HG03159 (cell line): Measurements from ENCODE around the gene CFAP58.

Source experiments
- ATAC-seq: cut with Tn5 transposase; IDR thresholded peaks from one replicate; pipeline ENCODE4 v1.9.1; 2021; ENCODE audit warnings: mild to moderate bottlenecking, moderate library complexity; ENCODE audit not compliant: unreplicated experiment

CFAP58 gene, protein sequence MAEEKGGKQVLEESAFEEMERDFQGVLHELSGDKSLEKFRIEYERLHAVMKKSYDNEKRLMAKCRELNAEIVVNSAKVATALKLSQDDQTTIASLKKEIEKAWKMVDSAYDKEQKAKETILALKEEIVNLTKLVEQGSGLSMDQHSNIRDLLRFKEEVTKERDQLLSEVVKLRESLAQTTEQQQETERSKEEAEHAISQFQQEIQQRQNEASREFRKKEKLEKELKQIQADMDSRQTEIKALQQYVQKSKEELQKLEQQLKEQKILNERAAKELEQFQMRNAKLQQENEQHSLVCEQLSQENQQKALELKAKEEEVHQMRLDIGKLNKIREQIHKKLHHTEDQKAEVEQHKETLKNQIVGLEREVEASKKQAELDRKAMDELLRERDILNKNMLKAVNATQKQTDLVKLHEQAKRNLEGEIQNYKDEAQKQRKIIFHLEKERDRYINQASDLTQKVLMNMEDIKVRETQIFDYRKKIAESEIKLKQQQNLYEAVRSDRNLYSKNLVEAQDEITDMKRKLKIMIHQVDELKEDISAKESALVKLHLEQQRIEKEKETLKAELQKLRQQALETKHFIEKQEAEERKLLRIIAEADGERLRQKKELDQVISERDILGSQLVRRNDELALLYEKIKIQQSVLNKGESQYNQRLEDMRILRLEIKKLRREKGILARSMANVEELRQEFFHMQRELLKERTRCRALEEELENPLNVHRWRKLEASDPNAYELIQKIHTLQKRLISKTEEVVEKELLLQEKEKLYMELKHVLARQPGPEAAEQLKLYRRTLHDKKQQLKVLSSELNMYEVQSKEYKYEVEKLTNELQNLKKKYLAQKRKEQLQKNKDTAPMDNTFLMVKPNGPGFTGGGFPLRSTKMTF

GRCh38 chr10:104353325-104354048 is at the start of gene CFAP58:
Gene CFAP58, plus strand, starts transcription at chr10:104353833. Its CDS starts 65 bp downstream, at chr10:104353898.
- ATAC-seq = peak; percentile 47

DNA sequence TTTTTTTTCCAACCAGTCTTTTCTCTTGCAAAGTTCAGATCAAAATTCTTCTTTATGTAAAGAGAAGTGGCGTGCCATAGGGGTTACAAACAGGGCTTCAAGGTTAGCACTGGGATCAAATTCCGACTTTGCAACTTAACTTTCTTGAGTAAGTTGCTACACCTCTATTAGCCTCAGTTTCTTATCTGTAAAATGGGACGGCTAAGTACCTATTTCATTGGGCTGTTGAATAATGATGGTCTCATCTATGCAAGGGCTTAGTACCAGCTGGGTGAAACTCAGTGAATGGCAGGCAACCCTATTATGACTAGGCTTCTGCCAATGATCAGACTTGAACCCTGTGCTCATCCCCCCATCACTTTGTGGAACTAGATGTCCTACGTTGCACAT is 49.3 kb upstream of the CFAP58 start:
- no peak for ATAC-seq

DNA sequence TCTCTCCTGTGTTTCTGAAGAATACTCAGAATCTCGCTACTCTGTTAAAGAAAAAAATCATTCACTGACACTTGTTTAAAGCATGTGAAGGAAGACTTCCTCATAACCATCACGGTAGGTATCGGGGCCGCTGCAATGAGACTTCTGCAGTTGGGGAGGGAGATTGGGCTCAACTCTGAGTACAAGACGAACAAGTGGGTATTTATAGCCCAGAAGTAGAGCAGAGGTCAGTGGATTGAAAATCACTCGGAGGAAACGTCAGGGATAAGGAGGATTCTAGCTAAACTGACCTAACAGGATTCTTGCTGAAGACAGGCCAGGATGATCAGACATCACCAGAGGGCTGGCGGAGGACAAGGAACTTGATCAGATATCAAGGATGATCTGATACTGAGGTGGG is 48.7 kb upstream of the CFAP58 start:
- ATAC-seq = no peak

DNA sequence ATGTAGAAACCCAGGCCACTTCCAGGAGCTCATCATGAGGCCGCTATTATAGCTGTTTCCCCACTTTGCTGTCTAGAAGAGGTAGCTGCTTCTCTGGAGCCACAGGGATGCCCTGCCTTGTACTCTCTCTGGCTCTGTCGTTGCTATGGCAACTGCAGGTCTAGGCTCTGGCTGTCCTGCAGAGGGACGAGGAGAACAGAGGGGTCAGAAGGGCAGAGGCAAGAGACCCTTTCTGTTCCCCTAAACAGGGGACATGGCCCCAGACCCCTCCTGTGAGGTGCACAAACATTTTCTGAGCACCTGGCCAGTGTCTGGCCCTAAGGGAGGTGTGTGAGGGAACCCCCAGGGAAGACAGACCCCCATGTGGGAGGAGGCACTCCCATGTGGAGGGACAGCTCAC is 46.7 kb upstream of the CFAP58 start:
- ATAC-seq = no peak

- no peak for ATAC-seq
These were observed 45.8 kb upstream of the CFAP58 start for GRCh38 chr10:104307576-104308438.

DNA sequence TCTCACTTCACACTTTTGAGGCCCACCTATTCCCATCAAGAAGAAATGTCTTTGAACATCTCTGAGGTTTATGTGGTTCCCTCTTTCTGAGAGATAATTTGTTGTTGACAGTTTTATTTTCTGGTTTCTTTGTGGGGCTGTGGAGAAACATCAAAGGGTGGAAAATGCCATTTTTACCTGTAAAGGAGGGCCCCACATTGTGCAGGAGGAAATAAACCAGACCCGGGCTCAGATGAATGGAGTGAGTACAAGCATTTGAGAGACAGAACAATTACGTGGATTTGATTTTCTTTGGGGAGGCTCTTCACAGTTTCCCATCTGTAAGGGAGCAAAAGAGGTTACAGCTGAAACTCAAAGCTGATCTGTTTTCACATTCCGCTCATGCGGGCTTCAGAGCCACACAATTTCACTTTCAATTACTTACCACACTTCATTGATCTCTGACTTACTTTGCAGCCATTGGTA is 45.2 kb upstream of the CFAP58 start:
- peak; percentile 72 for ATAC-seq

DNA sequence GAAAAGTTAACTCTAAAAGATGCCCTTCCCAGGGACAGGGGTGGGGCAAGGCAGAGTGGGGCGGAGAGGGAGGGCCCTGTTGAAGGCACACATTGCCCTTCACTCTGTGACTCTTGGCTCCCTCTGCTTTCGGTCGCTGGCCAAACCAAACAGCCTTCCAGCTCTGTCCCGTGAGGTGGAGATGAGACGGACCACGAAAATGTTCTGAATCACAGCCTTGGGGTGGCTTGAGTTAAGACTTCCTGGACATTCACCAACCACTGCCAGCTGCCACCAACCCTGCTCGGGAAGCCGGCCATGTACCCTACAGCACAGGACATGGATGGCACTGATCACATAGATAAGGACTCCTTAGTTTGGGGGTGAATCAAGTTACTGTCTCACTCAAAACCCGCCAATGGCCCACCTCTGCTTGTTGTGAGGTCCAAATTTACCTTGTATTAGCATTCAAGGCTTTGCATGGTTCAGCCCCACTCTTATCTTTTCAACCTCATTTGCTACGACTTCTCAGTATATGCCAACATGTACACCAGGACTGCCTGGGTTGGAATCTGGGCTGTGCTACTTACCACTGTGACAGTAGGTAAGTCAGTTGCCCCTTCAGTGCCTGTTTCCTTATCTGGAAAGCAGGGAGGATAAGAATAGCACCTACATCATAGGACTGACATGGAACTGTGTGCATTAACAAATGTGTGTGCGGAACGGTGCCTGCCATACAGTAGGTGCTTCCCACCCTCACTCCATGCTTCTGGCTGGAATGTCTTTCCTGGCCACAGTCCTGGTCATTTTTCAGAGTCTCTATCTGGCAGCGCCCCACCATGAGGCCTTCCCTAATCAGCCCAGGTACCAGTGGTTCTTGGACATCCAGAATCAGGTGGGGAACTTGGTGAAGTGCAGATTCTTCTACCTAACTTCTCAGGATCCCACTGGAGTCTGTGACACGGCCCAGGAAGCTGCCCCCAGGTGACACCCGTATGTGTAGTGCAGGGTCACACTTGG is 43.4 kb upstream of the CFAP58 start:
- ATAC-seq = no peak

- ATAC-seq = no peak
These were observed 42.4 kb upstream of the CFAP58 start for GRCh38 chr10:104311184-104311720.

GRCh38 chr10:104314591-104315485 is 38.8 kb upstream of the CFAP58 start:
- no peak for ATAC-seq

GRCh38 chr10:104315486-104315921 is 38.1 kb upstream of the CFAP58 start:
- ATAC-seq = no peak

DNA sequence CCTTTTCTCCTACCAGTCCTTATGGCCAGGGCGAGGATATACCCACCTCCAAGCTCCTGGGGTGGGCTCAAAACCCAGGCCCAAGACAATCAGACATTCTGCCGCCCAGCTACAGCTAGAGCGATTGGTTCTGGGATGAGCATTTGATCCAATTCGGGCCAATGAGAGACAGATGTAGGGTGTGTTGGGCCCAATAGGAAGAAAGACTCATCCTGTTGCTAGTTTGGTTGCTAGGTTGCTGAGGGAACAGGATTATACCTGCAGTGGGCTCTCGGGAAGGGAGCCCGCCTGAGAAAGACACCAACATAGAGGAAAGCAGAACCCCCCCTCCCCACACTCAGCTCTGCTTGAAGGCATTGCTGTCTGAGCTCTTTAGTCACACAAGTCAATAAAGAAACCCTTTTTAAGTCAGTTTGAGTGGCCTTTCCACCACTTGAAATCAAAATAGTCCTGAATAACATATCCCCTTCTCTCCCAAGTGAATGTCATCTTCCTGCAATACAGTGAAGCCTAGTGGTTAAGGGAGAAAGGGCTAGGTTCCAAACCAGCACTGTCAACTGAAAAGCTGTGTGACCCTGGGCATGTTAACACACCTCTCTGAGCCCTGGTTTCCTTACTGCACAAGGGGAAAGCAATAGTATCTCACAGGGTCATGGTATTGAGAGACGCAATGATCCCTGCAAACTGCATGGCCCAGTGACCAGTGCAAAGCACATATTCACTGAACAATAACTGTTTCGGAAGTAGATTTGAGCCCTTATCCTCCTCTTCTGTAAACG is 37.1 kb upstream of the CFAP58 start:
- ATAC-seq = no peak

DNA sequence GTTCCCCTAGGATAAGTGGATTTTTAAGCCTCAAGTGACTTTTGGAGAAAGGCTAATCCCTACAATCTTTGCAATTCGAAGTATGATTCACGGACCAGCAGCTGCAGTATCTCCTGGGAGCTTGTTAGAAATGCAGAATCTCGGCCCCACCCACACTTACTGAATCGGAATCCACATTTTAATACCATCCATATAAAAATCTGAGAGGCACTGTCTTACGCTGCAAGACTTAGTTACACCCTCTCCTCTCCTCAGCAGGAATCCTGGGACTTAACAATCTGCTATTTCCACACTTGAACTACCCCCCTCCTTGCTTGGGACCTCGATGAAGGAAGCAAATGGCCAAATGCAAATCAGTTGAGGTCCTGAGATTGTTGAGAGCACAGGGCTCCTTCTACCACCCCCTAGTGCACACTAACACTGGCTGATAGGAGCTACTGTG is 36.3 kb upstream of the CFAP58 start:
- no peak for ATAC-seq

GRCh38 chr10:104317726-104318299 is 35.8 kb upstream of the CFAP58 start:
- no peak for ATAC-seq

GRCh38 chr10:104318326-104318725 is 35.3 kb upstream of the CFAP58 start:
- ATAC-seq = no peak

GRCh38 chr10:104318810-104319741 is 34.6 kb upstream of the CFAP58 start:
- ATAC-seq = no peak
